GM12878 (cell line): Measurements from ENCODE around the gene OR52N2.

Source experiments
- JUNB ChIP-seq: IDR thresholded peaks from 2 replicates; pipeline ENCODE4 v1.6.1; 2016; ENCODE audit warnings: antibody characterized with exemption, mild to moderate bottlenecking
- MYB ChIP-seq: fragments of 150-350 bp; IDR thresholded peaks from 2 replicates; pipeline ENCODE4 v1.6.1; 2014; ENCODE audit warnings: mild to moderate bottlenecking, low read depth, low read length, borderline replicate concordance
- NR2C2 ChIP-seq: IDR thresholded peaks from 2 replicates; pipeline ENCODE4 v1.6.1; 2011; ENCODE audit warnings: borderline replicate concordance, low read depth; ENCODE audit not compliant: control insufficient read depth, insufficient read length
- POLR2AphosphoS5 ChIP-seq: IDR thresholded peaks from 2 replicates; pipeline ENCODE4 v1.6.1; 2011; ENCODE audit warnings: mild to moderate bottlenecking, low read length, inconsistent platforms
- YY1 ChIP-seq: IDR thresholded peaks from 2 replicates; pipeline ENCODE4 v1.6.1; 2011; ENCODE audit warnings: low read depth, mild to moderate bottlenecking, low read length
- ZBTB33 ChIP-seq: fragments of 450-650 bp; IDR thresholded peaks from 2 replicates; pipeline ENCODE4 v1.6.1; 2017; ENCODE audit warnings: mild to moderate bottlenecking

GRCh38 chr11:5767056-5767455, 41.7 kb upstream of the OR52N2 start:
- TF ChIP-seq POLR2AphosphoS5 (no peak), YY1 (no peak), MYB (no peak), ZBTB33 (no peak), NR2C2 (no peak), JUNB (no peak)
